ENCODE results near the gene PKN1. TPM values are rescaled to one million over a fixed set of nuclear protein-coding genes. Genes with fewer than 3 reads are reported as not detected.

The PKN1 gene
- total RNA-seq, 1 donor from 2014 or later, result 129 TPM

DNA sequence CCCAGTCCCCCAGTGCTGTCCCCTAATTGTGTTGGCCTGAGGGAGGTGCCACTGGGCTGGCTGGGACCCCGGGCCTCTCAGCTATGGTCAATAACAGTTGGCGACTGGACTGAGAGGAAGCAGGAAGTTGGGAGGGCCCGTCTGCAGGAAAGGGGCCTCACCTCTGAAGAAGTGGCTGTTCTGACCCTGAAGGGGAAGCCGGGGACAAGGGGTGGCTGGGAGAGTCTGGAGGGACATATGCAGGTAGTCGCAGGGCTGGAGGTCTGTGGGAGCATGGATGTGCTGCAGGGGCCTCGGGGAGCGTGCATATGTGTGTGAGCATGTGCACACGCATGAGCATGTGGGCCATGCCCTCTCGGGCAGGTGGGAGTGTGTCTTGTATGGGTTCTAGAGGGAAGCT lies 5.9 kb downstream of the PKN1 start:
- no peak overlapping the region for H3K4me3 ChIP-seq
- TF ChIP-seq, protein P1, sequence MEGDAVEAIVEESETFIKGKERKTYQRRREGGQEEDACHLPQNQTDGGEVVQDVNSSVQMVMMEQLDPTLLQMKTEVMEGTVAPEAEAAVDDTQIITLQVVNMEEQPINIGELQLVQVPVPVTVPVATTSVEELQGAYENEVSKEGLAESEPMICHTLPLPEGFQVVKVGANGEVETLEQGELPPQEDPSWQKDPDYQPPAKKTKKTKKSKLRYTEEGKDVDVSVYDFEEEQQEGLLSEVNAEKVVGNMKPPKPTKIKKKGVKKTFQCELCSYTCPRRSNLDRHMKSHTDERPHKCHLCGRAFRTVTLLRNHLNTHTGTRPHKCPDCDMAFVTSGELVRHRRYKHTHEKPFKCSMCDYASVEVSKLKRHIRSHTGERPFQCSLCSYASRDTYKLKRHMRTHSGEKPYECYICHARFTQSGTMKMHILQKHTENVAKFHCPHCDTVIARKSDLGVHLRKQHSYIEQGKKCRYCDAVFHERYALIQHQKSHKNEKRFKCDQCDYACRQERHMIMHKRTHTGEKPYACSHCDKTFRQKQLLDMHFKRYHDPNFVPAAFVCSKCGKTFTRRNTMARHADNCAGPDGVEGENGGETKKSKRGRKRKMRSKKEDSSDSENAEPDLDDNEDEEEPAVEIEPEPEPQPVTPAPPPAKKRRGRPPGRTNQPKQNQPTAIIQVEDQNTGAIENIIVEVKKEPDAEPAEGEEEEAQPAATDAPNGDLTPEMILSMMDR (IDR thresholded peaks at IDR 0.05; ENCODE audit: borderline replicate concordance), result no peak
- DNase-seq, result no peak
- H3K4me1 ChIP-seq, result peaks cover 76% of the 10 kb centered on the region
- H3K9me3 ChIP-seq (replicated peaks), result no peaks in the 10 kb centered on the region
- intact Hi-C loops (cut with micrococcal nuclease), result no loop called here
- peaks cover 31% of the 10 kb centered on the region for H3K36me3 ChIP-seq
- no peaks in the 10 kb centered on the region for H3K27me3 ChIP-seq (ENCODE audit: low read depth)
- peak overlapping the region; percentile 97 for H3K27ac ChIP-seq (replicated peaks)

DNA sequence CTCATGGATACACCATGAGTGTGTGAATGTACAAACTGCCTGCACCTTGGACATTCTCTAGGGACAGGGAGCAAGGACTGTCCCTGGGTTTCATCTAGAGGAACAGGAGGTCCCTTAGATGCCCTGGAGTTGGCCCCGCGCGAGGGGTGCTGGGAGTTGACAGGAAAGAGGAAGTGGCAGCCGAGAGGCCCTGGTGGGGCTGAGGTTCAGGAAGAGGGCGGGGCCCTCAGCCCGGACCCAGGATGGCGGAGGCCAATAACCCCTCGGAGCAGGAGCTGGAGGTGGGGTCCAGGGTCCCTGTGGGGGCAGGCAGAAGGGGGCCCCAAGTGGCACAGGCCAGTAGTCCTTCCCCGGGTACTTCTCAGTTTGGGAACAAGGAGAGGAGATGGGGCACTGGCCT lies 6.9 kb downstream of the PKN1 start:
- intact Hi-C loops (cut with micrococcal nuclease), result no loop called here
- peak; percentile 82 for DNase-seq
- Histone ChIP-seq H3K4me1 (peaks cover 66% of the 10 kb centered on the region), H3K4me3 (peak overlapping the region; percentile 38), H3K36me3 (peaks cover 41% of the 10 kb centered on the region), H3K9me3 (replicated peaks) (no peaks in the 10 kb centered on the region), H3K27ac (replicated peaks) (peak overlapping the region; percentile 97), H3K27me3 (ENCODE audit: low read depth) (no peaks in the 10 kb centered on the region)
- TF ChIP-seq, protein P1 (IDR thresholded peaks at IDR 0.05; ENCODE audit: borderline replicate concordance), result no peak

DNA sequence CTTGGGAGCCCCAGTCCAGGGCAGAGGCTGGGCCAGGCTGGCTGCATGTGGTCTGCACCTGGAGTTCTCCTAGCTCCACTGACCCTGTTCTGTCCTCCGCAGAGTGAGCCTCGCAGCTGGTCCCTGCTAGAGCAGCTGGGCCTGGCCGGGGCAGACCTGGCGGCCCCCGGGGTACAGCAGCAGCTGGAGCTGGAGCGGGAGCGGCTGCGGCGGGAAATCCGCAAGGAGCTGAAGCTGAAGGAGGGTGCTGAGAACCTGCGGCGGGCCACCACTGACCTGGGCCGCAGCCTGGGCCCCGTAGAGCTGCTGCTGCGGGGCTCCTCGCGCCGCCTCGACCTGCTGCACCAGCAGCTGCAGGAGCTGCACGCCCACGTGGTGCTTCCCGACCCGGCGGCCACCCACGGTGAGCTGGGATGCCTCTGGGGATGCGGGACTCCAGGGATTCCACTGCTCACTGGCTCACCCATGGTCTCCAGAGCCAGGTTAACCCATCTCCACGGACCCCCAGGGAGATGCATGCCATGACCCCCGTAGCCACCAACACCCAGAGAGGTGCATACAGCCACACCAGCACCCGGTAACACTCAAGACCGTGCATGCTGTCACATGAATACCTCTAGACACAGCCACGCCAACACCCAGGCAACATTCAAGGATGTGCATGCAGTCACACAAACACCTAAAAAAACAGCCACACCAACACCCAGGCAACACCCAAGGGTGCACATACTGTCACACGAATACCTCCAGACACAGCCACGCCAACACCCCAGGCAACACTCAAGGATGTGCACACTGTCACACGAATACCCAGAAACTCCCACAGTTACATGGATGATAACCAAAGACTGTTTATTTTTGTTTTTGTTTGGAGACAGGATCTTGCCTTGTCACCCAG lies 8.2 kb downstream of the PKN1 start:
- Histone ChIP-seq H3K27ac (replicated peaks) (peak overlapping the region; percentile 97), H3K27me3 (ENCODE audit: low read depth) (no peaks in the 10 kb centered on the region), H3K36me3 (peaks cover 54% of the 10 kb centered on the region), H3K4me1 (peaks cover 53% of the 10 kb centered on the region), H3K4me3 (no peak overlapping the region), H3K9me3 (replicated peaks) (no peaks in the 10 kb centered on the region)
- TF ChIP-seq, protein P1 (IDR thresholded peaks at IDR 0.05; ENCODE audit: borderline replicate concordance), result no peak
- intact Hi-C loops (cut with micrococcal nuclease), result no loop called here
- peak; percentile 21 for DNase-seq

DNA sequence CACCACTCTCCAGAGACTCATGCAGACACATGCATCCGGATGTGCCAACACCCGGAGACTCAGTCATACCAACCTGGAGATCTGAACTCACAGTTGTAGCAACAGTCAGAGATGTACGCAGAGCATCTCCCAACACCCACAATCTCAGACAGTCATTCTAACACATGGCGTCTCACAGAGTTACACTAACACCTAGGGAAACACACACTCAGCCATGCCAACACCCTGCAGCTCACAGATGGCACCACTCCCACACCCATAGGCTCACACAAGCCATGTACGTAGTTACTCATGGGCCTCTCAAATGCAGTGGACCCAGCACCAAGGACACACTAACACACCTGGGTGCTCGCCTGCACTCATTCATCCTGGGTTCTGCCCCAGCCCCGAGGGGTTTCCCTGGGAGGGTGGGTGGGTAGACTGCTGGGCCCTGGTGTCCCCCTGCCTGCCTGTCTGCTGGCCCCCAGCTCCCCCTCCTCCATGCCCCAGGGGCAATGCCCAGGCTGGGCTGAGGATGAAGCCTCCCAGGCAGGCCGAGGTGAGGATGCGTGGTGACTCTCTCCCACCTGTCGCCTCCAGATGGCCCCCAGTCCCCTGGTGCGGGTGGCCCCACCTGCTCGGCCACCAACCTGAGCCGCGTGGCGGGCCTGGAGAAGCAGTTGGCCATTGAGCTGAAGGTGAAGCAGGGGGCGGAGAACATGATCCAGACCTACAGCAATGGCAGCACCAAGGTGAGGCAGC lies 10.0 kb downstream of the PKN1 start:
- Histone ChIP-seq H3K36me3 (peaks cover 71% of the 10 kb centered on the region), H3K4me1 (peaks cover 35% of the 10 kb centered on the region), H3K4me3 (no peak overlapping the region), H3K27me3 (ENCODE audit: low read depth) (no peaks in the 10 kb centered on the region), H3K27ac (replicated peaks) (no peak overlapping the region), H3K9me3 (replicated peaks) (no peaks in the 10 kb centered on the region)
- TF ChIP-seq, protein P1 (IDR thresholded peaks at IDR 0.05; ENCODE audit: borderline replicate concordance), result no peak
- DNase-seq, result no peak
- intact Hi-C loops (cut with micrococcal nuclease), result no loop called here

DNA sequence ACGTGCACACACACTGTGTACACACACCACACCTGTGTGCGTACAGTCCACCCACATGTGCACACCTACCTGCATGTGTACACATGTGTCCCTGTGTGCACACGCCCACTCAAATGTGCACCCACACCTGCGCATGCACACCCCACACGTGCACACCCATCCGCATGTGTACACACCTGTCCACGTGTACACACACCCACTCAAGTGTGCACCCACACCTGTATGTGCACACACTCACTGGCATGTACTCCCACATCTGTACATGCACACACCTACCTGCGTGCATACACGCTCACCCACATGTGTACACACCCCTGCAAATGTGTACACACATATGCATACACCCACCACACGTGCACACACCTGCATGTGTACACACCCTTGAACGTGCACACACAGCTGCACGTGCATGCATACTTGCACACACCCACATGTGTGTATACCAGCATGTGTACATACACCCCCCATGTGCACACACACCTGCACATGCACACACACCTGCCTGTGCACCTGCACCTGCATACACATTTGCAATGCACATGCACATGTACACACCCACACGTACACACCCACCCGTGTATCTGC lies 10.6 kb downstream of the PKN1 start:
- intact Hi-C loops (cut with micrococcal nuclease), result no loop called here
- H3K36me3 ChIP-seq, result peaks cover 78% of the 10 kb centered on the region
- DNase-seq, result no peak
- H3K4me1 ChIP-seq, result peaks cover 29% of the 10 kb centered on the region
- H3K27ac ChIP-seq (replicated peaks), result no peak overlapping the region
- no peaks in the 10 kb centered on the region for H3K27me3 ChIP-seq (ENCODE audit: low read depth)
- TF ChIP-seq, protein P1 (IDR thresholded peaks at IDR 0.05; ENCODE audit: borderline replicate concordance), result no peak
- no peak overlapping the region for H3K4me3 ChIP-seq
- no peaks in the 10 kb centered on the region for H3K9me3 ChIP-seq (replicated peaks)
